Germinal center (tissue), 1 donor: Measurements from ENCODE around the gene EXTL1.

Experiments used
- DNase-seq: peaks from one replicate; pipeline ENCODE4 v3.0.0; 2012; ENCODE audit warnings: mixed read lengths, low spot score

EXTL1 gene

GRCh38 chr1:26070963-26071342, 49.4 kb downstream of the EXTL1 start:
- no peak for DNase-seq

GRCh38 chr1:26072305-26072704, 50.7 kb downstream of the EXTL1 start:
- DNase-seq, result no peak

- DNase-seq, result no peak
These were observed 54.0 kb downstream of the EXTL1 start for GRCh38 chr1:26075421-26076144.

GRCh38 chr1:26077524-26077923, 55.9 kb downstream of the EXTL1 start:
- DNase-seq, result no peak

- no peak for DNase-seq
These were observed 57.0 kb downstream of the EXTL1 start for GRCh38 chr1:26078286-26079177.

- DNase-seq, result no peak
These were observed 57.6 kb downstream of the EXTL1 start for GRCh38 chr1:26079178-26079563.

- DNase-seq, result no peak
These were observed 58.6 kb downstream of the EXTL1 start for GRCh38 chr1:26079960-26080814.

- DNase-seq, result no peak
These were observed 59.9 kb downstream of the EXTL1 start for GRCh38 chr1:26081267-26082019.

- no peak for DNase-seq
These were observed 60.4 kb downstream of the EXTL1 start for GRCh38 chr1:26082020-26082350.

GRCh38 chr1:26083208-26083607, 61.6 kb downstream of the EXTL1 start:
- DNase-seq, result no peak

- no peak for DNase-seq
These were observed 62.6 kb downstream of the EXTL1 start for GRCh38 chr1:26084091-26084561.

GRCh38 chr1:26084844-26085243, 63.3 kb downstream of the EXTL1 start:
- no peak for DNase-seq
